22Rv1 (cell line): ENCODE results near the gene MEIKIN.

ENCODE experiments used
- ZFX ChIP-seq: fragments of 450-650 bp; IDR thresholded peaks from 2 replicates; pipeline ENCODE4 v1.6.1; 2017; ENCODE audit warnings: antibody characterized with exemption, borderline replicate concordance
- TF ChIP-seq, protein P1 (sequence below): fragments of 450-650 bp; IDR thresholded peaks from 2 replicates; pipeline ENCODE4 v1.5.1; 2017; ENCODE audit warnings: mild to moderate bottlenecking

DNA sequence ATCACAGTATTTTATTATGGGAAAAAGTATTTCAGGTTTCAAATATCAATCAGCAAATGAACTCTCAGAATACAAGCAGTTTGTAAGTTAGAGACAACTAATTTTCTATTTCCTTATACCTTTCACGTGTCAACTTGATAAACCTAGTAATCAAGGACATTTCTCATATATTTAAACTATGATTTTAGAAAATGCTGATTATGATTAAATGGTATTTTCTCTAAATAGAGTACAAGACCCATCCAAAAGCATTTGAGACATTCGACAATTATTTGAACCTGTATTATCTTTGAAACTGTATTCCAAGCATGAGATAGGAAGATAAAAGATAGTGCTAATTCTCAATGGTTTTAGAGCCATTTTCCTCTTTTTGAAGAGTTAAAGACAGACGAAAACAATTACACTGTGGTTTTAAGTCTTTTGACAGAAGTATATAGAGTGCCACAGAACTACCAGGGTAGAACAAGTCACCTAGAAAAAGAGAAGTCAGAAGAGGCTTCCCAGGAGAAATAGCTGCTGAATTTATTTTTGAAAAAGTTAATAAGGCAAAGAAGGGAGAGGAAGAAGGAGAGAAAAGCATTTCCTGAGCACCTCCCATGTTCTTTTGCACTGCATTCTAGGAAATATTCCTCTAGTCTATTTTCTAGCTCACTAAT lies 5.6 kb downstream of the MEIKIN start:
- no peak for TF ChIP-seq ZFX
- TF ChIP-seq, protein P1, sequence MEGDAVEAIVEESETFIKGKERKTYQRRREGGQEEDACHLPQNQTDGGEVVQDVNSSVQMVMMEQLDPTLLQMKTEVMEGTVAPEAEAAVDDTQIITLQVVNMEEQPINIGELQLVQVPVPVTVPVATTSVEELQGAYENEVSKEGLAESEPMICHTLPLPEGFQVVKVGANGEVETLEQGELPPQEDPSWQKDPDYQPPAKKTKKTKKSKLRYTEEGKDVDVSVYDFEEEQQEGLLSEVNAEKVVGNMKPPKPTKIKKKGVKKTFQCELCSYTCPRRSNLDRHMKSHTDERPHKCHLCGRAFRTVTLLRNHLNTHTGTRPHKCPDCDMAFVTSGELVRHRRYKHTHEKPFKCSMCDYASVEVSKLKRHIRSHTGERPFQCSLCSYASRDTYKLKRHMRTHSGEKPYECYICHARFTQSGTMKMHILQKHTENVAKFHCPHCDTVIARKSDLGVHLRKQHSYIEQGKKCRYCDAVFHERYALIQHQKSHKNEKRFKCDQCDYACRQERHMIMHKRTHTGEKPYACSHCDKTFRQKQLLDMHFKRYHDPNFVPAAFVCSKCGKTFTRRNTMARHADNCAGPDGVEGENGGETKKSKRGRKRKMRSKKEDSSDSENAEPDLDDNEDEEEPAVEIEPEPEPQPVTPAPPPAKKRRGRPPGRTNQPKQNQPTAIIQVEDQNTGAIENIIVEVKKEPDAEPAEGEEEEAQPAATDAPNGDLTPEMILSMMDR = no peak
